ENCODE measurements around the gene HHEX.

Gene HHEX

DNA sequence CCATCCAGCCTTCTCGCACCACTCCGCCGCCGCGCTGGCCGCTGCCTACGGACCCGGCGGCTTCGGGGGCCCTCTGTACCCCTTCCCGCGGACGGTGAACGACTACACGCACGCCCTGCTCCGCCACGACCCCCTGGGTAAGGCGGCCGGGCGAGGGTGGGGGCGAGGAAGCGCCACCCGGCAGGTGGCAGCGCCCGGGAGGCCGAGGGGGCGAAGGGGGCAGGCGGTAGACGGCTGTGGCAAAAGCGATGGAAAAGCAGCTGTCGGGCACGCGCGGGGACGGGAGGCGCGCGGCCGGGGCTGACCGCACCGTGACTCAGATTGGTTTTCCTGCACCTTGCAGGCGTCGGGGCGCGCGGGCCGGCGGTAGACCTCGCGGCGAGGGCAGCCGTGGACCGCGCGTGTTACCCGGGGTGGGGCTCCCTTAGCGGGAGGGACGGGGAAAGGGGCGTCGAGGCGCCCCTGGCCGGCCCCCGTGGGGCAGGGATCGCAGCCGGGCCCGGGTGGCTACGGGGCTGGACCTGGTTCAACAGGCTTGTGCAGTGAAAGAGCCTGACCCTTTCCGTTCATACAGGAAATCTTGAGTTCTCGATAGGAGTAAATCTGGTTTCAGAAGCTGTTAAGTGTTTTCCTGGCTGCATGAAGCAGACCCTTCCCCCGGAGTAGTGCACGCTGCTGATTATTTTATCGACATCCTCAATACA, 608 bp downstream of the HHEX start:
- H3K27me3 ChIP-seq (ENCODE audit: insufficient read depth, low read length, poor library complexity, severe bottlenecking), result peaks cover 18% of the 10 kb centered on the region
- no peak overlapping the region for H2AFZ ChIP-seq (ENCODE audit: low read length)
- peak overlapping the region; percentile 97 for H3K9ac ChIP-seq (ENCODE audit: low read depth, low read length, poor library complexity, severe bottlenecking)
- TF ChIP-seq, protein P1, sequence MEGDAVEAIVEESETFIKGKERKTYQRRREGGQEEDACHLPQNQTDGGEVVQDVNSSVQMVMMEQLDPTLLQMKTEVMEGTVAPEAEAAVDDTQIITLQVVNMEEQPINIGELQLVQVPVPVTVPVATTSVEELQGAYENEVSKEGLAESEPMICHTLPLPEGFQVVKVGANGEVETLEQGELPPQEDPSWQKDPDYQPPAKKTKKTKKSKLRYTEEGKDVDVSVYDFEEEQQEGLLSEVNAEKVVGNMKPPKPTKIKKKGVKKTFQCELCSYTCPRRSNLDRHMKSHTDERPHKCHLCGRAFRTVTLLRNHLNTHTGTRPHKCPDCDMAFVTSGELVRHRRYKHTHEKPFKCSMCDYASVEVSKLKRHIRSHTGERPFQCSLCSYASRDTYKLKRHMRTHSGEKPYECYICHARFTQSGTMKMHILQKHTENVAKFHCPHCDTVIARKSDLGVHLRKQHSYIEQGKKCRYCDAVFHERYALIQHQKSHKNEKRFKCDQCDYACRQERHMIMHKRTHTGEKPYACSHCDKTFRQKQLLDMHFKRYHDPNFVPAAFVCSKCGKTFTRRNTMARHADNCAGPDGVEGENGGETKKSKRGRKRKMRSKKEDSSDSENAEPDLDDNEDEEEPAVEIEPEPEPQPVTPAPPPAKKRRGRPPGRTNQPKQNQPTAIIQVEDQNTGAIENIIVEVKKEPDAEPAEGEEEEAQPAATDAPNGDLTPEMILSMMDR (conservative IDR thresholded peaks at IDR 0.05; ENCODE audit: low read length), result no peak
- TF ChIP-seq EZH2phosphoT487 (IDR thresholded peaks at IDR 0.05; ENCODE audit: borderline replicate concordance), result peak; percentile 98; the same call in 1 of the 2 replicates
- H3F3A ChIP-seq (ENCODE audit: low read depth), result peaks cover 12% of the 10 kb centered on the region
- peaks cover 46% of the 10 kb centered on the region for H4K20me1 ChIP-seq (ENCODE audit: insufficient read depth, low read length, poor library complexity, severe bottlenecking)
- peaks cover 37% of the 10 kb centered on the region for H3K36me3 ChIP-seq (ENCODE audit: insufficient read depth, low read length)
- H3K9me3 ChIP-seq (ENCODE audit: insufficient read depth, low read depth, low read length), result no peaks in the 10 kb centered on the region
- peaks cover 67% of the 10 kb centered on the region for H3K79me2 ChIP-seq (ENCODE audit: insufficient read depth, low read length)
- H3K9me2 ChIP-seq (replicated peaks; ENCODE audit: low read depth, low read length), result no peaks in the 10 kb centered on the region
- peak overlapping the region; percentile 94 for H3K4me3 ChIP-seq (ENCODE audit: low read length, poor library complexity, severe bottlenecking)
- peaks cover 42% of the 10 kb centered on the region for H3K4me1 ChIP-seq (ENCODE audit: insufficient read depth, low read length, poor library complexity, severe bottlenecking)
- H3K4me2 ChIP-seq (ENCODE audit: low read depth, low read length, poor library complexity, severe bottlenecking), result peak overlapping the region; percentile 94

DNA sequence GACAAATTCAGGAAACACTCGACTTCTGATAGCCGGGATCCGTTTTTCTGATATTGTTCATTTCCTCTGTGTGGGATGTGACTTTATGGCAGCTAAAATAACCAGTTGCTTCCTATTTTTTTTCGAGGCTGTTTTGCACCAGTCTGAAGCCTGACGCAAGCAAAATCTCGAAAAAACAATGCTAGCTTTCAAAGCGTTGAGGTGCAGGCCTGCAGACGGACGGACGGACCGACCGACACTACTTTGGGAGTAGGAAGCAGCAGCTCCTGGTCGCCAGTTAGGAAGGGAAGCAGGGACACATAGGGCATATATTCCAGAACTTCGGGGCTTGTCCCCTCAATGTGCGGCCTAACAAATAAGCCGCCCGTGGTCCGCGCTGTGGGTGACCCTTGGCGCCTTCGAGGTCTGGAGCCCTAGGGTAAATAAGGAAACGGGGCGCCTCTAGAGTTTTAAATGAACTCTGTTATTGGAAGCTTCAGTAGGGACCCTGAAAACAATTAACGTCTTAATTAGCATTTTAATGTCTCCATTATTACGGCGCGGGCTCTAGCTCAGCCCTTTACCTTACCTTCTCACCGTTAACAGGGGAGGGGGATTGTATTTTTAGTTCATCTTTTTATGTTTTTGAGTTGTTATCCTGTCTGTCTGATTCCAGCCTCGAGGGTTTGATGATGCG, 1.3 kb downstream of the HHEX start:
- Histone ChIP-seq H3K9ac (ENCODE audit: low read depth, low read length, poor library complexity, severe bottlenecking) (peak overlapping the region; percentile 97), H3K4me1 (ENCODE audit: insufficient read depth, low read length, poor library complexity, severe bottlenecking) (peaks cover 42% of the 10 kb centered on the region), H3K4me3 (ENCODE audit: low read length, poor library complexity, severe bottlenecking) (peak overlapping the region; percentile 94), H3K79me2 (ENCODE audit: insufficient read depth, low read length) (peaks cover 72% of the 10 kb centered on the region), H4K20me1 (ENCODE audit: insufficient read depth, low read length, poor library complexity, severe bottlenecking) (peaks cover 51% of the 10 kb centered on the region), H3K27me3 (ENCODE audit: insufficient read depth, low read length, poor library complexity, severe bottlenecking) (peaks cover 18% of the 10 kb centered on the region), H3K4me2 (ENCODE audit: low read depth, low read length, poor library complexity, severe bottlenecking) (peak overlapping the region; percentile 94), H3F3A (ENCODE audit: low read depth) (peaks cover 12% of the 10 kb centered on the region), H3K36me3 (ENCODE audit: insufficient read depth, low read length) (peaks cover 40% of the 10 kb centered on the region), H2AFZ (ENCODE audit: low read length) (no peak overlapping the region), H3K9me3 (ENCODE audit: insufficient read depth, low read depth, low read length) (no peaks in the 10 kb centered on the region), H3K9me2 (replicated peaks; ENCODE audit: low read depth, low read length) (no peaks in the 10 kb centered on the region)
- TF ChIP-seq, protein P1 (conservative IDR thresholded peaks at IDR 0.05; ENCODE audit: low read length), result no peak
- TF ChIP-seq EZH2phosphoT487 (IDR thresholded peaks at IDR 0.05; ENCODE audit: borderline replicate concordance), result no peak; the same call in 1 of the 2 replicates

DNA sequence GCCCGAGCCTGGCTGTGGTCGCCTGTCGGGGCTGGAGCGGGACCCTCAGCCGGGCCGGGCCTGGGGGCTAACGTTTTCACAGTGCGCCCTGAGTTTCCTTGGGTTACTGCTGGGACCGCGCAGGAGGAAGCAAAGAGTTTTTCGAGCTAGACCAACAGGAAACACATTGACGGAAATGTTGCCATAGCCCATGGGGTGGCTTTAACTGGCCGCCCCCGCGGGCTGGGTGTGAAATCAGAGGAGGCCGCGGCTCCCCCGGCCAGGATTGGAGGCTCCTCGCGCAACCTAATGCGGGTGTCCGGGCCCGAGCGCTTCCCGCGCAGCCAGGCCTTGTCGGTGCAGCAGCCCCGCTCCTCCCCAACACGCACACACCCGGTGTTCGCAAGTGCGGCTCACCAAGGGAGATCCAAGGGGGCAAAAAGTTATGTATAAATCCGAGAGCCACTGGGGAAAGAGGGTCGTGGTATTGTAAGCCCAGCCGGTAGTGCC, 1.9 kb downstream of the HHEX start:
- Histone ChIP-seq H3K36me3 (ENCODE audit: insufficient read depth, low read length) (peaks cover 40% of the 10 kb centered on the region), H3K9ac (ENCODE audit: low read depth, low read length, poor library complexity, severe bottlenecking) (peak overlapping the region; percentile 97), H3F3A (ENCODE audit: low read depth) (peaks cover 12% of the 10 kb centered on the region), H2AFZ (ENCODE audit: low read length) (no peak overlapping the region), H4K20me1 (ENCODE audit: insufficient read depth, low read length, poor library complexity, severe bottlenecking) (peaks cover 51% of the 10 kb centered on the region), H3K4me1 (ENCODE audit: insufficient read depth, low read length, poor library complexity, severe bottlenecking) (peaks cover 47% of the 10 kb centered on the region), H3K9me3 (ENCODE audit: insufficient read depth, low read depth, low read length) (no peaks in the 10 kb centered on the region), H3K27me3 (ENCODE audit: insufficient read depth, low read length, poor library complexity, severe bottlenecking) (peaks cover 18% of the 10 kb centered on the region), H3K9me2 (replicated peaks; ENCODE audit: low read depth, low read length) (no peaks in the 10 kb centered on the region), H3K4me2 (ENCODE audit: low read depth, low read length, poor library complexity, severe bottlenecking) (peak overlapping the region; percentile 94), H3K79me2 (ENCODE audit: insufficient read depth, low read length) (peaks cover 78% of the 10 kb centered on the region), H3K4me3 (ENCODE audit: low read length, poor library complexity, severe bottlenecking) (peak overlapping the region; percentile 94)
- no peak for TF ChIP-seq EZH2phosphoT487 (IDR thresholded peaks at IDR 0.05; ENCODE audit: borderline replicate concordance)
- TF ChIP-seq, protein P1 (conservative IDR thresholded peaks at IDR 0.05; ENCODE audit: low read length), result no peak

Measured in Loucy (cell line).